Left colon (tissue), 2 donors: ENCODE results near the gene MALRD1. TPM values are rescaled to one million over a fixed set of nuclear protein-coding genes. Genes with fewer than 3 reads are reported as not detected.
A peak's percentile ranks its signal among the peaks of the same experiment; 100 is the strongest.
"Not testable (repeated sequence)": the region's sequence is repeated elsewhere in the genome, so short reads cannot be mapped to it uniquely, and the experiment has no call there.

Experiments
- ATAC-seq: fragments of 200-7000 bp; cut with Tn5 transposase; one replicate; pipeline ENCODE4 v1.9.1; 2020; ENCODE audit warnings: mild to moderate bottlenecking, moderate library complexity
- DNase-seq, 2 donors: peaks; one replicate each; pipeline ENCODE4 v3.0.0-alpha.2; 2020
- intact Hi-C, 2 donors: fragments of 100-400 bp; cut with DNase I in 1 of 2; cut with micrococcal nuclease in 1 of 2; formaldehyde crosslinking; loops; one replicate each; pipeline versions ENCODE4 v1.11.2 to v1.14.0; 2022; cut with DNase I, micrococcal nuclease
- total RNA-seq, 2 donors: library from RNA; stranded (reverse); fragmentation: NEBNext Ultra II Directional; extraction: Animal tissue kit (Norgen Biotek cat#: 25700); gene quantifications; one replicate each; pipeline ENCODE4 v1.2.1, GENCODE V29; 2021
- donor health status: DM: no; HTN: no; CAD: no.
- donor health status: DM: yes; HTN: yes; CAD: no.

Gene MALRD1
- total RNA-seq, 2 donors from 2014 or later = 0.15 to 0.36 TPM

DNA sequence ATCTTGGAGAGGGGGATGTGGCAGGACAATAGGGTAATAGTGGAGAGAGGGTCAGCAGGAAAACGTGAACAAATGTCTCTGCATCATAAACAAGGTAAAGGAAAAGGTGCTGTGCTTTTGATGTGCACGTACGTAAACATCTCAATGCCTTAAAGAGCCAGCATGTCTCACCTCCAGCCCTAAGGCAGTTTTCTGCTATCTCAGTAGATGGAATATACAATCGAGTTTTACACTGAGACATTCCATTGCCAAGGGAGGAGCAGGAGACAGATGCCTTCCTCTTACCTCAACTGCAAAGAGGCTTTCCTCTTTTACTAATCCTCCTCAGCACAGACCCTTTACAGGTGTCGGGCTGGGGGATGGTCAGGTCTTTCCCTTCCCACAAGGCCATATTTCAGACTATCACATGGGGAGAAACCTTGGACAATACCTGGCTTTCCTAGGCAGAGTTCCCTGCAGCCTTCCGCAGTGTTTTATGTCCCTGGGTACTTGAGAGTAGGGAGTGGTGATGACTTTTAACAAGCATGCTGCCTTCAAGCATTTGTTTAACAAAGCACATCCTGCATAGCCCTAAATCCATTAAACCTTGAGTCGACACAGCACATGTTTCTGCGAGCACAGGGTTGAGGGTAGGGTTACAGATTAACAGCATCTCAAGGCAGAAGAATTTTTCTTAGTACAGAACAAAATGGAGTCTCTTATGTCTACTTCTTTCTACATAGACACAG lies 461.6 kb downstream of the MALRD1 start:
- ATAC-seq, DNase-seq, intact Hi-C loops: not testable (repeated sequence)

DNA sequence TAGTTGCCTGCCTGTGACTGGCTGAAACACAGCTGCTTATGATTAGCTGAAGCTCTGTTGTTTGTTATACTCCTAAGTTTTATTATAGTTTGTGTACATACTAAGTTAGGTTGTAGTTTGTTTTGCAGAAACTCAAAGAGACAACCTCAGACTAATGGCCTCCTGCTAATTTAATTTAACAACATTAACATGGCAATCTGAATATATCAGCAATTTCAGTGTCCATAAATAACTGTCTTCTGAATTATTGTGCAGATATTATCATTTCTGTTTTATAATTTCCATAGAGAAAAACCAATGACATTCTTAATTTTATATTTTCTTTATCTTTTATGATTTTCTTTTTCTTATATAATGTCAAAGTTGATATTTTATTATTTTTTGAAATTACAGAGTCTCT lies 469.5 kb downstream of the MALRD1 start:
- intact Hi-C loops = no loop called here
- no peak for ATAC-seq
- no peak for DNase-seq

DNA sequence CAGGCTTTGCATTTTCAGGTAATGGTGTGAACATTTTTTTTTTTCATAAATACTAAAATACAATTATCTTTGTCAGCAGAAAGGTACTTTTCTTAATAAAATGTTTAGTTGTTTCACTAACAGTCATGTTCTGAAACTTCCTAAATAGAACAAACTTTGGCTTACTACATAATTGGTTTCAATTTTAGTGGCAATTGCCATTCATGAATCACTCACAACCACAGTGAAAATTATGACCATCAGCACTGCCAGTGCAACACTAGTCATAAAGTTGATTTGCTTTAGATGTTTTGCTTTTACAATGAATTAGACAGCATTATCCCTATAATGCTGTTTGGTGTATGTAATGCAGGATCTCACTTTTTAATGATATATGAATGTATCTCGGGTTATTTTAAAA lies 470.0 kb downstream of the MALRD1 start:
- no peak for DNase-seq
- ATAC-seq = no peak
- intact Hi-C loops = no loop called here

DNA sequence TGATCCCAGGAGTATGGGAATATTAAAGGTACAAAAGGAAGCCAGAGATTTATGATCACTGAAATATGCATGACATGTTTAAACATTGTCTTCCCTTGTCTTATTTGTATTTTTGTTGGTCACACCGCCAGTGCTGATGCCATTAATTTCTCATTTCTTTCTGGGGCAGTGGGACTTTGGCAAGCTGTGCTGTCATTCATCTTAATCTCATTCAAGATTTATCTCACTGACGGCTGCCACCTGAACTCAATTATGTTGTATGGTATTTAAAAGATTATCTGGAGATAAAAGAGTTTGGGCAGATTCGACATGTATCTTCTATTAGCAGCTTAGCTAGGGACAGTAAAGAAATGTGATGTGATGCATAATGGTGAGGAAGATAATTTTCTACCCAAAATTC lies 482.7 kb downstream of the MALRD1 start:
- DNase-seq (no peak), ATAC-seq (no peak)
- intact Hi-C loops = no loop called here

DNA sequence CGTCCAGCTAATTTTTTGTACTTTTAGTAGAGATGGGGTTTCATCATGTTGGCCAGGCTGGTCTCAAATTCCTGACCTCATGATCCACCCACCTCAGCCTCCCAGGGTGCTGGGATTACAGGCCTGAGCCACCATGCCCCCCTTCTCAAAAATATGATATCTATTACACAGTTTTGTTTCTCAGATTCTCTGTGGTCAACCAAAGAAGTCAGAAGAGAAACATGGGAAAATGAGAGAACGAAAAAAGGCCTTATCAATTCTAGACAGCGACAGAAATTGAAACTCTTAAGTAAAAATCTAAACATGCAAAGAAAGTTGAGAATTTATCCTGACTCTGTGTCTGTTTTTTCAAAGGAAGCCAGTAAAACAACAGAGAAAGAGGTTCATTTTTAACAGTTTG lies 483.8 kb downstream of the MALRD1 start:
- intact Hi-C loops = no loop called here
- ATAC-seq = no peak

DNA sequence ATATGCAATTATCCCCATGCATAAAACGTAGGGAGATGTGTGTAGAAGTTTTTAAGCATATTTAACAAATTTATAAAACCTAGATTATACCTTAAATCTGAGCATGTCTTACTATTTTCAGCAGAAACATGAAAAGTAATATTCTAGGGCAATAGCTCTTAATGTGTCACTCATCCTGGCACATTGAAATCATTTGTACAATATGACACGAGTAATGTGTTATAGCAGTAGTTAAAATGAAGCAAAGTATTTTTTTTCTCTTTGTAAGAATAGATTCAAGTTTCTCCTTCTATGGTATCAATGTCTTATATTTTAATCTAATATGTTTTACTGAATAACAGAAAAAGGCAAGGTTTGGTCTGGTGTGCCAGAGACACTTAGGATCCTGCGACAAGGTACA lies 492.7 kb downstream of the MALRD1 start:
- intact Hi-C loops = no loop called here
- no peak for ATAC-seq
- DNase-seq = no peak

More for the DNA sequence above, 483.8 kb downstream of the MALRD1 start:
- no peak for DNase-seq

DNA sequence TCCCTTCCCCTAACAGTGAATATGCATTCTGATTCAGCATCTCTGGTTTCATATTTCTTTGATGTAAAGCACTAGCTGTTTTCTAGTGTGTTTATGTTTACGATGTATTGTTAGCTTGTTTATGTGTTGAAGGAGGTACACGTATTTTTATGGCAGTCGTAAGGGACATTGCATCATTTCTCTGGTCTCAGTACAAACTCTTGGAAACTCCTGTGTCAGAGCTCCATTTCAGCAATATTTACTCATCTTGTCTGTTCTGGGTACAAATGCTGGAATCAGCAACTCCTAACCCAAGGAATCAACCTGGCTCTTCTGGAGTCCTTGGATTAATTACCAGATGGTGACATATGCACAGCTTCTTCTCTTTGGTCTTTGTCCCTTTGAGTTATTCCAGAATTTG lies 497.6 kb downstream of the MALRD1 start:
- intact Hi-C loops = no loop called here
- DNase-seq (no peak), ATAC-seq (no peak)

DNA sequence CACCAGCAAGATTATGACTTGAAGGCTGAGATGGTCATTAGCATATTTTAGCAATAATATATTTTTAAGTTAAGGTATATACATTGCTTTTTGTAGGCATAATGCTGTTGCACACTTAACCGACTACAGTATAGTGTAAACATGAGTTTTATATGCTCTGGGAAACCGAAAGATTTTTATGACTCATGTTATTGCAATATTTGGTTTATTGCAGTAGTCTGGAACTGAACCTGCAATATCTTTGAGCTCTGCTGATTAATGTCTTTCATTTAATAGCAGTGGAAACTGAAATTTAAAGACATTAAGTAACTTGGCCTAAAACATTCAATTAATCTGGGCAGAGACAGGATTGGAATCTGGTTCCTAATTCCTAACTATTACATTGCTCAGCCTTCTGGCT lies 500.9 kb downstream of the MALRD1 start:
- ATAC-seq (peak; percentile 95), DNase-seq (no peak)
- intact Hi-C loops = no loop called here

DNA sequence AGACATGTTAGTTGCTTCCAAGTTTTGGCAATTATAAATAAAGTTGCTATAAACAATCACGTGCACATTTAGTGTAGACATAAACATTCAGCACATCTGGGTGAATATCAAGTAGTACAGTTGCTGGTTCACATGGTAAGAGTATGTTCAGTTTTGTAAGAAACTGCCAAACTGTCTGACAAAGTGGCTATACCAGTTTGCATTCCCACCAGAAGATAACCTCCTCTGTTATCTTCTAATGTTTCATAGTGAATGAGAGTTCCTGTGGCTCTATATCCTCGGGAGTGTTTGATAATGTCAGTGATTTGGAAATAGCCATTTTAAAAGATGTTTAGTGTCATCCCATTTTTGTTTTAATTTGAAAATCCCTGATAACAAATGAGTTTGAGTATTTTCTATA lies 508.1 kb downstream of the MALRD1 start:
- ATAC-seq (no peak), DNase-seq (no peak)
- intact Hi-C loops = no loop called here

DNA sequence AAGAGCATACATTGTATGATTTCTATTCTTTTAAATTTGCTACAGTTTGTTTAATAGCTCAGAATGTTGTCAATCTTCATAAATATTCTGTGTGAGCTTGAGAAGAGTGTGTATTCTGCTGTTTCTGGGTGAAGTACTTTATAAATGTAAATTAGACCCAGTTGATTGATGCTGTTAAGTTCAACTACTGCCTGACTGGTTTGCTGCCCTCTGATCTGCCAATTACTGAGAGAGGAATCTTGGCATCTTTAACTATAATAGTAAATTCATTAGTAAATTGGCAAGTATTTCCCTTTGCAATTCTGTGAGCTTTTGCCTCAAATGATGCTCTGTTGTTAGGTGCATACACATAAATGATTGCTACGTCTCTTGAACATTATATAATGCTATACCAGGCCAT lies 512.6 kb downstream of the MALRD1 start:
- intact Hi-C loops = no loop called here
- ATAC-seq (no peak), DNase-seq (no peak)

DNA sequence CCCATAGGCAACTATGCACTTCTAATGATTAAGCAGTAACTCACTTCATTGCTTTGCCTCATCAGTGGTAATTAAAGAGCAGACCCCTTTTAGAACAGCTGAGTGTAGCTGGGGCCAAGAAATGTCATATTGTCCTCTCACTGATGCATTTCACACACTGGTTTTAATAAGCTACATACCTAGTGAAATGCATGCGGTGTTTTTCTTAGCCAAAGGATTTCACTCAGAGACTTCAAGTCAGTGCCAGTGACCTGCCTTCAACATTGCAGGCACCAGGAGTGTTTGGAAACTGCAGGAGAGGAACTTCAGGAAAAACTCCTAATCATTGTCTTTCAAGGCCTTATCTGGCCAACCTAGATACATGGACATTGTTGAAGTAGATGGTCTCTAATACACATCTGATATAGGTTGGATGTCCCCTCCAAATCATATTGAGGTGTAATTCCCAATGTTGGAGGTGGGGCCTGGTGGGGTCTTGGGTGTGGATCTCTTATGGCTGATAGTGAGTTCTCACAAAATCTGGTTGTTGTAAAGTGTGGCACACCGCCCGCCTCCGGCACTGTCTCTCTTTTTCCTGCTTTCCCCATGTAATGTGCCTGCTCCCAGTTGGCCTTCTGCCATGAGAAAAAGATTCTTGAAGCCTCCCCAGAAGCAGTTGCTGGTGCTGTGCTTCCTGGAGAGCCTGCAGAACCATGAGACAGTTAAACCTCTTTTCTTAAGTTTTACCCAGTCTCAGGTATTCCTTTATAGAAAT lies 515.0 kb downstream of the MALRD1 start:
- no peak for DNase-seq
- ATAC-seq = no peak
- intact Hi-C loops = no loop called here

DNA sequence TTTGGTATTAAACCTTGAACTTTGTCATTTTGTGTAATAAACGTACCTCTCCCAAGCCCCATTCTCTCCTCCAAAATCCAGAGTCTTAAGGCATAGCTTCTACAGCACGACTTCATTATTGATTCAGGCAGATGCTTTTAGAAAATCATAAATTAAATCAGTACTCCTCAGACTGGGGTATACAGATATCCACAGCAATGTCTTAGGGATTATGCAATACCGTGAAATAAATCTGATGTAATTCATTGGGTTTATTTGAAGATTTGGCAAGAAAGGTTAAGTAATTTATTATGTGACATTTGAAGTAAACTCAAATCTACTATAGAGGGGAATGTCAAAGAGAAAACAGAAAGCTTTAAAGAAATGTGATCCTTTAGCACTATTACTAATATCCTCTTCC lies 521.5 kb downstream of the MALRD1 start:
- intact Hi-C loops = no loop called here
- ATAC-seq = no peak
- no peak for DNase-seq

DNA sequence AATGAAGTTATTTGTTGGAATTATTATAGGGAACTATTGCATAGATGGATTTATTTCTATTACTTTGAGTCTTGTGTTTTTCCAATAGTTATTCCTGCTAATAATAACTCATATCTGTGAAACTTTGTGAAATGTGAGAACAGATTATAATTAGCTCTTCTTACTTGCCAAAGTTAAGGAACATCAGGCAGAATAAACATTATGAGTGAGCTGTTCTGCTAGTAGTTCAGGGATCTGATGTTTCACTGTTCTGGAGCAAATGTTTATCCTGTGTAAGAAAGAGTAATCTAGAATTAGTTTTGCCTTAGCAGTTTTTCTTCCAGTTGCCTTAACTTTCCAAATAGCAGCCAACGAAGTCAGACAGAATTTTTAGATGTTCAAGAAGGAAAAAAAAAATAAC lies 522.4 kb downstream of the MALRD1 start:
- ATAC-seq = no peak
- intact Hi-C loops = no loop called here
- DNase-seq = no peak

DNA sequence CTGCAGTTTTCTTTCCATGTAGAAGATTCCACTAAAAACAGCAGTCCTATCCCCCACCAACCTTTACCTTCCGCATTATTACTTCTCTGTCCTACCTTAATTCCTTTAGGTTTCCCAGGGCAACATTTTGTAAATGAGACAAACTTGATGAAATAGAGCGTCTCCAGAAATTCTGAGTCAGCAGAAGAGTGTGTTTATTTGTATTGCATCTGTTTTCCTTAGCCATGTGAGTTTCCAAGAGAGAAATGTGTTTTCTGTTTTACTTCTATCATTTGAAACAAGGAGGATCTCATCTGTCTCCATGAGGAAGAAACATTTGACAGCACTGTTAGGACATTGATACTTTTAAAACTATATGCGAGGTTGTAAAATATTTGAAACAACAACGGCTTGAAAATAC lies 523.5 kb downstream of the MALRD1 start:
- DNase-seq = no peak
- intact Hi-C loops = no loop called here
- no peak for ATAC-seq

DNA sequence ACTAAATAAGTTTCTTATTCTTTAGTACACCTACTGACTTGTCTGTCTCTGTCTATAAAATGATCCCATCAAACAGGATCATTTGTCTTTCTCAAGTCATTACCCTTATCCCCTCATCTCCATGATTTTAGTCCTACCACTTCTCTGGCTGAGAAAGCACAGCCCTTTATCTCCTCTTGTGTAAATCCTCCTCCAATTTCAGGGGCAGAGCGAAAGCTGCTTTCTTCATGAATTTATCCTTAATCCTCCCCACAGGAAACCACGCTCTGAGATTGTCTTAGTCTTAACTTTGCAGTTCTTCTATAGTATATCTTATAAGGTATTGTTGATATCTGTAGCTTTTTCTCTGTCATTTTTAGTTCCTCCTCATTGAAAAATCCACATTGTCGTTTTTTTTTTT lies 528.0 kb downstream of the MALRD1 start:
- ATAC-seq = no peak
- DNase-seq = no peak
- intact Hi-C loops = no loop called here

DNA sequence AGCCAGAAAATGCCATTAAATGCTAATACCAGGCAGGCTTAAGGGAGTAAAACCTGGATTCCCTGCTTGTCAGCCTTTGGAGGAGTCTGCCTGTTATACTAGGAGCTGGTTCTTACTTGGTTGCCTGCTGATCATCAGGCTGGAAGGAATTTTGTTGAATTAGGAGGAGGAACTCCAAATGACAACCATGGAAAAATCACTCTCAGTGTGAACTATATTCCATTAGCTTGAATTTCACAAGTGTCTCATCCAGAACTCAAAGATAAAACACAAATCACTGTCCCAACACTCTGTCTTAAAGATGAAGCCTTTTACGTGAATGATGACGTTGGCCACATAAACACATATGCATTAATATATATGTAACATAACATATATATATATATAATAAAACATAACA lies 528.8 kb downstream of the MALRD1 start:
- ATAC-seq (no peak), DNase-seq (no peak)
- intact Hi-C loops = no loop called here

DNA sequence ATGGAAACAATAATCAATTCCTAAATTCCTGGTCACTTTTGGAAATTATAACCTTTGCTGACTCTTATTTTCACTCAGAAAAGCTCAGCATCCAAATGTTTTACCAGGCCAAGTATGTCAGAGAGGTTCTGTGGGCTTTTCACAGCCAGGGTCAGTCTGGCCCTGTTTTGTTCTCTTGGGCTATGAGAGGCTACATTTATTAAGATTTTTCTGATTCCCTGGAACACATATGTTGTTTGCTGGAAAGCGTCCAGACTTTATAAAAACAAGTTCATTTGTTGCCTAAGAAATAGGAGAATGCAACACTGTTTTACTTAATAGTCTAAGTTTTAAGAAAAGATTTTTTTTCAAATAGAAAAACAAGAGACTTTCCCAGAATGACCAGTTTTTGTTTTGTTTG lies 529.2 kb downstream of the MALRD1 start:
- intact Hi-C loops = no loop called here
- DNase-seq = no peak
- no peak for ATAC-seq

DNA sequence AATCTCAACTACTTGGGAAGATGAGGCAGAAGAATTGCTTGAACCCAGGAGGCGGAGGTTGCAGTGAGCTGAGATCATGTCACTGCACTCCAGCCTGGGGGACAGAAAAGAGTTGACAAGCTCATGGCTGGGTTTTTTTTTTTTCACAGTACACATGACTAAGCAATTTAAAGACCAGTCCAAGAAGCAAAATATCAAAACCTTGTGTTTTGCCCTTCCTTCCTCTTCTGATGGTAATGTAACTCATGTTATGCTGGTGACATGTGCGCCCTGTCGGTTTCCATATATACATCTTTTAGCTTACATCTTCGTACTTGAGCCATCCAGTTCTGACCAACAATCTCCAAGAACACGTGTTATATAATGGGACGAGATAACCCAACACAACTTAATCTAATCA lies 530.0 kb downstream of the MALRD1 start:
- no peak for ATAC-seq
- intact Hi-C loops = no loop called here
- no peak for DNase-seq

DNA sequence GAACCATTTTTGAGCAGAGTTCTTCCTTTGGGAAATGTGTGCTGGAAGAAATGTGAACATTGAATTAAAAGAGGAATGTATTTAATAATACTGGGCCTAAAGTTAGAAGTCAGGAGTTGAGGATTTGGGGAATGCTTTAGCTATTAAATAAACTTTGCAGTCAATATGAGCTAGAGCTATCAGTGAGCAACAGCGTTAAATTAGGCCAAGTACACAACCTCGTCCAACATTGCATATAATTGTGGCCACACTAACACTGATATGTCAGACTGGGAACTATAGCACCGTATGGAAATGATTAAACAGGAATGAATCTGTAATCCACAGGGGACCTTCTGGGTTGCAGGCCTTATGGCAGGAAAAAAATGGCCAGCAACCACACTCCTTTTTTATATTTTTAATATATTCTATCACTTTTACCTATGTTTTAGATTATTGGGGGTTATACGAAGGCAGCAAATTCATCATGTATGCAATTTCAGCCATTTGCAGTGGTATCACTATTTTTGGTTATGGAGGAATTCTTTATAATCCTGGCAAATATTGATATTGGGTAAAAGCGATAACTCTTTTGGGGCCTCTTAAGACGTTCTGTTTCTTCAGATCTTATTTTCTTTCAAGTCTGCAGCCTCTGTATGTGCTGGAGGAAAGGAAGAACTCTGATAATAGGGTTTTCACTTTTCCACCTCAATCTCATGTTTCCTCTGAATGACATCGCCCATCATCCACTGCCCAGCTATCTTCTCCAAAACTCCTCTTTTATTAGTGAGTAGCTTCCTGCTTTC lies 531.4 kb downstream of the MALRD1 start:
- intact Hi-C loops = no loop called here
- no peak for DNase-seq
- no peak for ATAC-seq

DNA sequence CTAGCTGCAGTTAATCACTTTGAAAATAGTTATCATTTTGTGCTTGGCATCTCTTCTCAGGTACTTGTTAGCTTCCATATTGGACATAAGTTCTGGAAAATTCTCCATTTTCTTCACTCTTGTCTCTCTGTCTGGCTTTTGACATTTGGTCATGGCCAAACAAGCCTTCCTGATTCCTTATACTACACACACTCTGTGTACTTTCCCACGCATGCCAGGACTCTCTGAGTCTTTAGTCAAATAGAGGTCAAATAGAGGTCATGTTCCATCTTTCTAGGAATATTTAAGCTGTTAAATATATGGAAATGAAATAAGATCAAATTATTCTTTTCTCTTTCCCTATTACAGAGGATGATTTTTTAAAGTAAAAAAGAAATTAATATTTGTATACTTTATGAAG lies 532.1 kb downstream of the MALRD1 start:
- ATAC-seq (no peak), DNase-seq (no peak)
- intact Hi-C loops = no loop called here
